Activated CD8-positive, alpha-beta T cell treated with anti-CD3 and anti-CD28 coated beads for 36 hours (primary cell): ENCODE data around the gene OSBPL5. TPM values are rescaled to one million over a fixed set of nuclear protein-coding genes. Genes with fewer than 3 reads are reported as not detected.

Experiments used
- ATAC-seq: fragments of 200-7000 bp; cut with Tn5 transposase; one replicate; pipeline ENCODE4 v1.10.0; 2021; ENCODE audit warnings: mild to moderate bottlenecking, moderate library complexity
- CTCF ChIA-PET: fragments of 350-600 bp; sonication (Branson Sonifier 250); formaldehyde crosslinking; loops from one replicate; lab custom pipeline; 2021; ENCODE audit warnings: antibody characterized with exemption; lab: Charles Lee
- POLR2A ChIA-PET: fragments of 350-600 bp; sonication (Branson Sonifier 250); formaldehyde crosslinking; loops from one replicate; lab custom pipeline; 2021; ENCODE audit warnings: antibody characterized with exemption; lab: Charles Lee
- DNase-seq: peaks from one replicate; pipeline ENCODE4 v3.0.0-alpha.2; 2020
- H3K27ac Mint-ChIP-seq: one replicate; pipeline ENCODE4 v1.8.0; 2021; ENCODE audit warnings: mild to moderate bottlenecking, mixed read lengths
- H3K27me3 Mint-ChIP-seq: one replicate; pipeline ENCODE4 v1.8.0; 2021; ENCODE audit warnings: mixed read lengths
- H3K36me3 Mint-ChIP-seq: one replicate; pipeline ENCODE4 v1.8.0; 2021; ENCODE audit warnings: low read depth, mixed read lengths
- H3K4me1 Mint-ChIP-seq: one replicate; pipeline ENCODE4 v1.8.0; 2021; ENCODE audit warnings: low read depth, mixed read lengths
- H3K4me3 Mint-ChIP-seq: one replicate; pipeline ENCODE4 v1.8.0; 2021; ENCODE audit warnings: mild to moderate bottlenecking, moderate library complexity, mixed read lengths
- H3K9me3 Mint-ChIP-seq: one replicate; pipeline ENCODE4 v1.8.0; 2021; ENCODE audit warnings: mixed read lengths
- intact Hi-C: fragments of 100-400 bp; cut with micrococcal nuclease; formaldehyde crosslinking; loops from one replicate; pipeline ENCODE4 v1.10.0; 2022
- total RNA-seq, 2 experiments: library from RNA; stranded (reverse); gene quantifications; one replicate each; pipeline ENCODE4 v1.2.3, GENCODE V29; 2021
- TF ChIP-seq, protein P1 (sequence below): fragments of 200-600 bp; IDR thresholded peaks from one replicate; pipeline ENCODE4 v1.8.0; 2022; ENCODE audit warnings: antibody characterized with exemption, mild to moderate bottlenecking

OSBPL5 gene
- total RNA-seq, 2 experiments from 2014 or later, result 4.8 to 5.9 TPM

DNA sequence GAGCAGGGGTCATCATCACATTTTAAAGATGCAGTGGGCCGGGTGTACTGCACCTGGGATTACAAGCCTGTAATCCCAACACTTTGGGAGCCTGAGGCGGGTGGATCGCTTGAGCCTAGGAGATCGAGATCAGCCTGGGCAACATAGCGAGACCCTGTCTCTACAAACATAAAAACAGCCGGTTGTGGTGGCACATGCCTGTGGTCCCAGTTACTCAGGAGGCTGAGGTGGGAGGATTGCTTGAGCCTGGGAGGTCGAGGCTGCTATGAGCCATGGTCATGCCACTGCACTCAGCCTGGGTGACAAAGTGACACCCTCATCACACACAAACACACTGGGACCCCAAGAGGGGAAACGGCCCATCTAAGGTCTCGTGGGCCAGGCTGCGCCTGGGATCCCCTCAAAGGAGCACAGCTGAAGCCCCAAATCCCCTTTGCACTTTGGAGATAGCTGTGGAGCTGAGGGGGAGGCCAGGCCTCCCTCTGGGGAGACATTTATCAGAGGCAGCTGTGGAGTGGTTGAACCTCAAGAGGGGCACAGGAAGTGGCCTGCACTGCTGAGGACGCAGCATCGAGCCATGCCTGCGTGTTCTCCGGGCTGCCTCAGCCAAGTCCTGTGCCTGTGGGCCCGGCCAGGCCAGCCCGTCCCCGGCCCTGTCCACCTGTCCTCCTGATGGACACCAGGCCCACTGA, 27.5 kb downstream of the OSBPL5 start:
- H3K27ac Mint-ChIP-seq, result no peak overlapping the region
- POLR2A ChIA-PET, result no interaction called here
- ATAC-seq (peak; percentile 37), DNase-seq (no peak)
- H3K36me3 Mint-ChIP-seq, result no peaks in the 10 kb centered on the region
- no peaks in the 10 kb centered on the region for H3K27me3 Mint-ChIP-seq
- TF ChIP-seq, protein P1, sequence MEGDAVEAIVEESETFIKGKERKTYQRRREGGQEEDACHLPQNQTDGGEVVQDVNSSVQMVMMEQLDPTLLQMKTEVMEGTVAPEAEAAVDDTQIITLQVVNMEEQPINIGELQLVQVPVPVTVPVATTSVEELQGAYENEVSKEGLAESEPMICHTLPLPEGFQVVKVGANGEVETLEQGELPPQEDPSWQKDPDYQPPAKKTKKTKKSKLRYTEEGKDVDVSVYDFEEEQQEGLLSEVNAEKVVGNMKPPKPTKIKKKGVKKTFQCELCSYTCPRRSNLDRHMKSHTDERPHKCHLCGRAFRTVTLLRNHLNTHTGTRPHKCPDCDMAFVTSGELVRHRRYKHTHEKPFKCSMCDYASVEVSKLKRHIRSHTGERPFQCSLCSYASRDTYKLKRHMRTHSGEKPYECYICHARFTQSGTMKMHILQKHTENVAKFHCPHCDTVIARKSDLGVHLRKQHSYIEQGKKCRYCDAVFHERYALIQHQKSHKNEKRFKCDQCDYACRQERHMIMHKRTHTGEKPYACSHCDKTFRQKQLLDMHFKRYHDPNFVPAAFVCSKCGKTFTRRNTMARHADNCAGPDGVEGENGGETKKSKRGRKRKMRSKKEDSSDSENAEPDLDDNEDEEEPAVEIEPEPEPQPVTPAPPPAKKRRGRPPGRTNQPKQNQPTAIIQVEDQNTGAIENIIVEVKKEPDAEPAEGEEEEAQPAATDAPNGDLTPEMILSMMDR, result no peak
- CTCF ChIA-PET, result interaction anchor here (1.2 kb wide), 1 partner anchor 75 kb away, joined by 3 read pairs; no protein-coding TSS in a partner anchor
- peaks cover 7% of the 10 kb centered on the region for H3K4me1 Mint-ChIP-seq
- no peak overlapping the region for H3K4me3 Mint-ChIP-seq
- no peaks in the 10 kb centered on the region for H3K9me3 Mint-ChIP-seq
- intact Hi-C loops, result no loop called here

DNA sequence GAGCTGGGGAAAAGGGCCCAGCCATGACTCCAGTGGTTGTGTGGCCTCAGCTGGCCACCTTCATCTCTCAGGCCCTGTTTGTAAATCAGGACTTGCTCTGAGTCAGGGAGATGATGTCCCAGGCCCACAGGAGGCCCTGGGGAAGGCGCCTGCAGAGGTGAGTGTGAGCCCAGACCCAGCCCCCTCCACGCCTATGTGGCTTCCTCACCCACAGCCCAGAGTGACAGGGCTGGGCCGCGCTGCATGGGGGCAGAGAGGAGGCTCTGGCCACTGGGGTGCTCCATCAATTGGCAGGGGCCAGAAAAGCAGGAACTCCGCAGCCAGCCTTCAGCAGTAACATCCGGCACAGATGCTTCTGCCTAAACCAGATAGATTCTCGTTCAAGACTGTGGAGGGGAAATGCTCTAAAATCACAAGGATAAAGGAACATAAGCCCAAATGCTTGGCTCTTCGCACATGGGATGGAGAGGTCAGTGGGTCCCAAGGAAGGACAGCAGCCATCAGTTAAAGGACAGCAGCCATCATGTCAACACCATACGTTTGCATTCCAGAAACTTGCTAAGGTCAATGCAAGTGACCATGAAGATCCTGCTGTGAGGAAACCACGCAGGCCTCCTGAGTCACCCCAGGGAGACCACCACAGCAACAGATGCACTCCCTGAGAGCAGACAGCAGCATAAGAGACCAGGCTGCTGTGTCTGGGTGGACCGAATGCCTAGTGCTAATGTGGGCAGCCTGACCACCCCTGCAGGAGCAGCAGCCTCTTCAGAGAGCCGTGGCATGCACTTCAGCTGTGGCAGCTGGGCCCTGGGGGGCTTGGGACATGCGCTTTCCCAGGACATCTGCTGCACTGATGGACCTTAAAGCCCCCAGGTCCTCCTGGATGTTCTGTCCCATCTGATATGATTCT, 28.3 kb downstream of the OSBPL5 start:
- CTCF ChIA-PET, result no interaction called here
- H3K27ac Mint-ChIP-seq, result no peak overlapping the region
- POLR2A ChIA-PET, result no interaction called here

DNA sequence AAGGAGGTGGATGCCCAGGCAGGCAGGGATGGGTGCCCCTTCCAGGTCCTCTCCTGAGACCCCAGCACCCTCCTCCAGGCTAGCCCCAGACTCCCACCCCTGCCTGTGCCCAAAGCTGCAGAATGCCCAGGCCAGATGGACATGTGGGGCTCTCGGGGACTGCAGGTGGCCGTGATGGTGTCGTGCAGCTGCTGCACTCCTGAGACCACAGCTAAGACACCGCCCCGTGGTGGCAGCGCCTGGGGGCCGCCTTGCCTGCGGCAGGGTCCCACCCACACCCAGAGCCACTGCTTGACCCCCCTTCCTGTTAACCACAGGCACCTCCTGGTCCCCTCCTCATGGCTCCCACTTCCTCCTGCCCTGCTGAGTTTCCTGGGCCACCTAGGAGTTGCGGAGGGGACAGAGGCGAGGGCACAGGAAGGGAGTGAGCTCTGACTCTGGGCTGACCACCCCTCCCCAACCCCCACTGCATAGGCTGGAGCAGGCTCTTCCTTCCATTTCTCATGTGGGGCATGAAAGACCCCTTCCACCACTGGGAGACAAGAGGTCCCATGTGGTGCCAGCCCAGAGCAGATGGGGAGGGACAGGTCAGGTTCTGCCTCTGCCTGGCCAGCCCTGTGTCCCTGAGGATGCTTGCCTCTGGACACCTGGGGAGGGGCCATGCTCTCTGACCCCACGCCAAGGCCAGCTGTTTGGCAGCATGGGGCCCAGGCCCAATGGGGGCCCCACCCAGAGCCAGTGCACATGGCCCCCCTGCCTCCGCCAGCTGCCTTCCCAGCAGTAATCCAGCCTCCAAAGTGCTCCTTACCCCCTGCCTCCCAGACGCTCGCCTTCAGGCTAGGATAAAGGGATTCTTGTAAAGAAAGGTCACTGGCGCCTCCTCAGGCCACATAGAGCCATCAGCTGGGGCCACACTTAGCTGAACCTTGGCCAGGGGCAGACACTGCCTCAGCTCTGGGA, 29.3 kb downstream of the OSBPL5 start:
- no peak overlapping the region for H3K27ac Mint-ChIP-seq
- H3K9me3 Mint-ChIP-seq, result no peaks in the 10 kb centered on the region
- no peaks in the 10 kb centered on the region for H3K36me3 Mint-ChIP-seq
- no peaks in the 10 kb centered on the region for H3K27me3 Mint-ChIP-seq
- TF ChIP-seq, protein P1, result no peak
- intact Hi-C loops, result no loop called here
- peak; percentile 10 for DNase-seq
- CTCF ChIA-PET, result no interaction called here
- H3K4me1 Mint-ChIP-seq, result peaks cover 7% of the 10 kb centered on the region
- peak; percentile 13 for ATAC-seq
- POLR2A ChIA-PET, result no interaction called here
- no peak overlapping the region for H3K4me3 Mint-ChIP-seq

More for the DNA sequence above, 28.3 kb downstream of the OSBPL5 start:
- Mint-ChIP-seq H3K36me3 (no peaks in the 10 kb centered on the region), H3K4me1 (peaks cover 7% of the 10 kb centered on the region), H3K27me3 (no peaks in the 10 kb centered on the region), H3K4me3 (no peak overlapping the region), H3K9me3 (no peaks in the 10 kb centered on the region)
- TF ChIP-seq, protein P1, result no peak
- peak; percentile 64 for ATAC-seq
- intact Hi-C loops, result no loop called here
- DNase-seq, result peak; percentile 12

DNA sequence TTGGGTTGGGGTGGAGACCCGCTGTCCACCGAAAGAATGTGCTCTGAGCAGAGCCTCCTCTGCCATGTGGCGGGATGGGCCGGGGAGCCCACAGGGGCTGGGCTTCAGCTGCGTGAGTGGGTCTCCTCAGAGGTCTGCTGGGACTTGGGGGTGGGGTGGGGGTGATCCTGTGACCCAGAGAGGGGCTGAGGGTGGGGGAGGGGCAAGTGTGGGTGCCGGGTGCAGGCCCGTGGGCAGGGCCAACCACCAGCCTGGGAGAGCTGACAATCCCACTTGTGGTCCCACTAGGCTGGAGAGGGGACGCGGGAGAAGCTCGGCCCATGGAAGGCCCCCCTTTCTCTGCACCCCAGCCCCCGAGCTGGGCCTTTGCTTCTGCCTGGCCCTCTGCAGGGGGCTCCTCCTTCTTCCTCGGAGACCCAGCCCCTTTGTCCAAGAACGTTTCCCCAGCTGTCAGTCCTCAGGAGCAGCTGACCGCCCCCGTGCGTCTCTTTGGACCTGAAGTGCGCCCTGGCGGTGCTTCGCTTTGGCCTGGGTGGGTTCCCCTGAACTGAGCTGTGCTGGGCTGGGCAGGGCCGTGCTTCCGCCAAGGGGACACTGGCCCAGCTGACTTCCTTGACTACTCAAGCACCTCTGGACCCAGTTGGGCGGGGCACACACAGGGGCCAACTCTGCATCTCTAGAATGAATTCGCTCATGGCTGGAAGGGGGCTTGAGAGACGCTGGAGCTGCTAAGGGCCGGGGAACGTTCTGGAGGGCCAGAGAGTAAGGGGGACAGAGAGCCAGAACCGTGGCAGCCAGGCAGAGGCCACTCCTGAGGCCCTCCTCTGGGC, 30.2 kb downstream of the OSBPL5 start:
- ChIA-PET POLR2A (interaction anchor here (0.7 kb wide), 1 partner anchor 104 kb away, joined by 3 read pairs; no protein-coding TSS in a partner anchor), CTCF (no interaction called here)
- H3K27me3 Mint-ChIP-seq, result no peaks in the 10 kb centered on the region
- DNase-seq (no peak), ATAC-seq (no peak)
- no peak overlapping the region for H3K27ac Mint-ChIP-seq
- intact Hi-C loops, result no loop called here
- no peaks in the 10 kb centered on the region for H3K36me3 Mint-ChIP-seq
- H3K4me1 Mint-ChIP-seq, result peaks cover 7% of the 10 kb centered on the region
- H3K4me3 Mint-ChIP-seq, result no peak overlapping the region
- H3K9me3 Mint-ChIP-seq, result no peaks in the 10 kb centered on the region
- TF ChIP-seq, protein P1, result no peak
